Adipocyte (in vitro differentiated cells): ENCODE results near the gene CD69.

Source experiments
- DNase-seq: peaks from one replicate; pipeline ENCODE4 v3.0.0-alpha.2; 2015; ENCODE audit warnings: low read depth
- H3K27me3 ChIP-seq: replicated peaks from 2 replicates; pipeline ENCODE4 v1.7.0; 2013; ENCODE audit warnings: mild to moderate bottlenecking, low read length, moderate library complexity; ENCODE audit not compliant: control insufficient read depth, insufficient read depth
- H3K36me3 ChIP-seq: 2 replicates; pipeline ENCODE4 v1.7.0; 2013; ENCODE audit warnings: low read length, mild to moderate bottlenecking, moderate library complexity; ENCODE audit not compliant: control insufficient read depth, insufficient read depth, severe bottlenecking
- H3K4me1 ChIP-seq: 2 replicates; pipeline ENCODE4 v1.7.0; 2013; ENCODE audit warnings: mild to moderate bottlenecking, low read length, moderate library complexity; ENCODE audit not compliant: control insufficient read depth, insufficient read depth
- H3K4me3 ChIP-seq: 2 replicates; pipeline ENCODE4 v1.7.0; 2013; ENCODE audit warnings: mild to moderate bottlenecking, low read length, moderate library complexity
- H3K9ac ChIP-seq: 2 replicates; pipeline ENCODE4 v1.7.0; 2013; ENCODE audit warnings: mild to moderate bottlenecking, low read length, moderate library complexity
- H3K9me3 ChIP-seq: 2 replicates; pipeline ENCODE4 v1.7.0; 2013; ENCODE audit warnings: mild to moderate bottlenecking, low read length, moderate library complexity; ENCODE audit not compliant: control insufficient read depth

CD69 gene

DNA sequence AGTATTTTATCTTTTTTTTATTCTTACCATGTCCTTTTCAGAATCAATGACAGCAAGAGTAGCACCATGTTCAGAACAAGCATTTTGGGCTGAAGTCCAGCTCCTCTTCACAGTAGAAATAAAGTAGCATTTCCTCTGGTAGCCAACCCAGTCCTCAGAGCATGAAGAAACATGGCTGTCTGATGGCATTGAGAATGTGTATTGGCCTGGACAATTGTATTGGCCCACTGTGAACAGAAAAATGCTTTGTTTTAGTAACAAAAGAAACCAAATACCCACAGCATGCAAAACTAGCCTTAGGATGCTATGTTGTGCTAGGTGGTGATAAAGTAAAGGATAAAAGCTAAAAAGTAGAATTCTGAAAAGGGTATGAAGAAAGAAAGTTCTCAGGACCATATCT, 5.7 kb downstream of the CD69 start:
- no peak overlapping the region for H3K4me3 ChIP-seq
- no peak overlapping the region for H3K9ac ChIP-seq
- H3K27me3 ChIP-seq, result no peaks in the 10 kb centered on the region
- H3K9me3 ChIP-seq, result no peaks in the 10 kb centered on the region
- DNase-seq, result no peak
- peaks cover 5% of the 10 kb centered on the region for H3K4me1 ChIP-seq
- H3K36me3 ChIP-seq, result no peaks in the 10 kb centered on the region

DNA sequence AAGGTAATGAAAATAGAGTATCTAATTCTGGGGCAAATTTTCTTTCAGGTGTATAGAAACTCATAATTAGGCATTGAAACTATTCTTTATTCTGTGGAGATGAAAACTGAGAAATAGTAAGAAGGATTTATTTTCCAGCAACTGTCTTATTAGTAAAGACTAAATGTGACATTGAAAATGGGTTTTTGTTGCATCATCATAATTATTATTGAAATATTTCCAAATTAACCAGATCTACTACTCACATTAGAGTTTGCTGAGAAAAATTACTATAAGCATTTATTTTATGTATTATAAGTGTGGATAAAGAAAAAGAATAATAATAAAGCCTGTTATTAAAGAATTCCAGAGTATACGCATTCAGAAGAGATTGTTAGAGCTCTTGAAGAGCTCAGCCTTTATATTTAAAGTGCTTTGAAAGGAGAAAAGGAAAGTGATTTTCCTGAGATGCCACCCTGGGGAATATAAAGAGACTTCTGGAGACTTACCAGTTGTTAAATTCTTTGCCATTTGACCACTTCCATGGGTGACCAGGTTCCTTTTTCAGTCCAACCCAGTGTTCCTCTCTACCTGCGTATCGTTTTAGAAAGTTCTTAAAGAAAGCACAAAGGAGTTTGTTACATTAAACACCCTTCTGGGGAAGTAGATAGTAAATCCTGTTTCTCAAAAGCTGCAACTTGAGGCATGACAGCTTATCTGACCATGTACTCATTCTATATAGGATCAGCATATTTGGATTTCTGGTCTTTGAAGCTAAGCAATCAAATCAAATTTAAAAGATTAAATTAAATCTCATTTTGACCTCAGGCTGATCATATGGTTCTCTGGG, 6.4 kb downstream of the CD69 start:
- H3K27me3 ChIP-seq, result no peaks in the 10 kb centered on the region

DNA sequence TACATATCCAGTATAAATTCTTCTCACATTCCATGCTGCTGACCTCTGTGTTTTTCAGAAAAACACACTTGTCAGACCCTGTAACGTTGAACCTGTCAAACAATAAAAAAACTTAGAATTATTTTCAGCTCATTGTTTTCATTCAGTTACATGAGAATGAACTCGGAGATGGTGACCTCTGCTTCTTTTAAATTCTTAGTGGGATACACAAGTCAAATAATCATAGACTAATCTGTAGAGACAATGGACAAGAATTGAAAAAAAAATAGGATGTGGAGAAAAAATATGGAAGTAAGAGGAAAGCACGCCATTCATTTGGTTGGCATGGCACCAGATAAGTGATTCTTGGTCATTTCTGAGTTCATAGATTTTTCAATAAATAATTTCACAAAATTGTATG, 7.2 kb downstream of the CD69 start:
- no peaks in the 10 kb centered on the region for H3K27me3 ChIP-seq
- no peak overlapping the region for H3K9ac ChIP-seq
- no peaks in the 10 kb centered on the region for H3K9me3 ChIP-seq
- H3K4me1 ChIP-seq, result peaks cover 5% of the 10 kb centered on the region
- H3K36me3 ChIP-seq, result no peaks in the 10 kb centered on the region
- DNase-seq, result no peak
- H3K4me3 ChIP-seq, result no peak overlapping the region

More for the DNA sequence above, 6.4 kb downstream of the CD69 start:
- no peaks in the 10 kb centered on the region for H3K36me3 ChIP-seq
- no peaks in the 10 kb centered on the region for H3K9me3 ChIP-seq
- no peak overlapping the region for H3K9ac ChIP-seq
- H3K4me3 ChIP-seq, result no peak overlapping the region
- DNase-seq, result no peak
- peaks cover 5% of the 10 kb centered on the region for H3K4me1 ChIP-seq

DNA sequence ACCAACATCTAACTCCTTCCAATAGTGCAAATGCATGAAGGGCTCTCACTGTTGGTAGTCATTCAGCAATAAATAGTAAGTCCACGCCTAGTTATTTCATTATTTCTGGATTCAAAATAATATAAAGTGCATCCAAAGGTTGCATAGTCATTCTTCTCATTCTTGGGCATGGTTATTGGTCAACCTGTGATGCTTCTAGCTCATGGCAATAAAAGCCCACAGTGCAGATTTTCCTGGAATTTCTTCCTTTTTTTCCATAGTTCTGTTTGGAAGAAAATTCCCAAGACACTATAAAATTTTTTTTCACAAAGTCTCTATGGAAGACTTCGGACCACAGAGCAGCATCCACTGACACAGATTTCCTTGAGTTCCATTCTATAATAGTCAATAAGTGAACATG, 7.6 kb downstream of the CD69 start:
- no peaks in the 10 kb centered on the region for H3K9me3 ChIP-seq
- H3K9ac ChIP-seq, result no peak overlapping the region
- H3K27me3 ChIP-seq, result no peaks in the 10 kb centered on the region
- H3K4me1 ChIP-seq, result peaks cover 5% of the 10 kb centered on the region
- DNase-seq, result no peak
- no peak overlapping the region for H3K4me3 ChIP-seq
- no peaks in the 10 kb centered on the region for H3K36me3 ChIP-seq

DNA sequence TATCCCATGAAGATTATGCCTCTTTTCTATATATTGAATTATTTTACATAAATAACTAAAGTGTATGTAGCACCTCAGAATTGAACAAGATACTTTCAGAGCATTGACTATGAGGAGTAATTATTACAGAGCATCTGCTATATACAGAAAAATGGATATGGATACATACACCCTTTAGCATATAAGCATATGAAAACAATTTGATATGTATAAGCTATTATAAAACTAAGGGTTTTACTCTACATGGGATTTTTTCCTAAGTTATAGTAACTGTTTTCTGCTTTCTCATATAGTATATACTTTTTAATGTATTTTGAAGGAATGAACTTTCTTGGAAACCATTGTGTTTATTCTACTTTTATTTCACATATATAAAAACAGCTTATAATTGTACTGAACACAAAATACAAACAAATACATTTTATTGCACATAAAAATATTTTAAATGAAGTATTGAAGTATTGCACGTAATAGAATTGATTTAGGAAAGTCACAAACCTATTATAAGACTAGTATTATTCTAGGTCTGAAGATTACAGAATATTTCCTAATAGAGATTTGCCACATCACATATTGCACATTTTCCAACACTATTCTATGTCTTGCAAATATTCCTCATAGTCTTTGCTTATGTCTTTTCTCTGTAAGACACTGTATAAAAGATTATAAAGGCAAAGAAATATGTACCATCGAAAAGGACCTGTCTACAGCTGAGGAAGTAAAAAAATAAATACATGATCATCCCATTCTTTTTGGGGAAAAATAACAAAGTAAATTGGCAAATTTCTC, 8.4 kb downstream of the CD69 start:
- no peaks in the 10 kb centered on the region for H3K36me3 ChIP-seq
- H3K27me3 ChIP-seq, result no peaks in the 10 kb centered on the region
- peaks cover 5% of the 10 kb centered on the region for H3K4me1 ChIP-seq
- H3K9me3 ChIP-seq, result no peaks in the 10 kb centered on the region
- no peak for DNase-seq
- no peak overlapping the region for H3K9ac ChIP-seq
- H3K4me3 ChIP-seq, result no peak overlapping the region

DNA sequence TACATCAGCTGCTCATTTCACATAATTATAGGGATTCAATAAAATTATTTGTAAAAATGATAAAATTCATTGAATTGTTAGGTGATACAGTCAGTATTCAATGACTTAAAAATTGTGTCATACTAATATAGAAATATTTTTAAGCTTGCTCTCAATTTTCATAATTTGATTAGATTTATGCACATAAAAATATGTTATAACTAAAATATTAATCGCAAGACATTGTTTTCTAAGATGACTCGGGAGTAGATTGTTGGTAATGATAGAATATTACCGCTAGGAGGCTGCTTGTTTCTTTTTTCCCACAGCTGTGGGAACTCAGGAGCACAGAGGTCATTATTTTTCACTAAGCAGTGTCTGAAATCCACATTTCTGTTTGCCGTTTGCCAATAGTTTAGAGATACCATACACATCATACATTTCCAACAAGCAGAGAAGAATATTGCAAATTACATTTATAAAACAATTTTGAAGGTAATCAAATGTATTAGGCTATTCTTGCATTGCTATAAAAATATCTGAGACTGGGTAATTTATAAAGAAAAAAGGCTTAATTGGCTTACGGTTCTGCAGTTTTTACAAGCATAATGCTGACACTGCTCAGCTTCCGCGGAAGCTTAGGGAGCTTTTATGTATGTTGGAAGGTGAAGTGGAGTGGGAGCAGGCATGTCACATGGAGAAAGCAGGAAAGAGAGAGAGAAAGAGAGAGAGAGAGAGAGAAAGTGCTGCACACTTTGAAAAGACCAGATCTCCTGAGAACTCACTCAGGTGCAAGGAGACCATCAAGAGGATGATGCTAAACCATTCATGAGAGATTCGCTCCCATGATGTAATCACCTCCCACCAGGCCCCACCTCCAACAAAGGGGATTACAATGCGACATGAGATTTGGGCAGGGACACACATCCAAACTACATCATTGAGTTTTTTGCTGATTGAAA, 9.2 kb downstream of the CD69 start:
- Histone ChIP-seq H3K9ac (peak overlapping the region; percentile 51), H3K36me3 (no peaks in the 10 kb centered on the region), H3K4me3 (peak overlapping the region; percentile 72), H3K9me3 (no peaks in the 10 kb centered on the region), H3K27me3 (no peaks in the 10 kb centered on the region), H3K4me1 (peaks cover 5% of the 10 kb centered on the region)
- DNase-seq, result peak; percentile 59

DNA sequence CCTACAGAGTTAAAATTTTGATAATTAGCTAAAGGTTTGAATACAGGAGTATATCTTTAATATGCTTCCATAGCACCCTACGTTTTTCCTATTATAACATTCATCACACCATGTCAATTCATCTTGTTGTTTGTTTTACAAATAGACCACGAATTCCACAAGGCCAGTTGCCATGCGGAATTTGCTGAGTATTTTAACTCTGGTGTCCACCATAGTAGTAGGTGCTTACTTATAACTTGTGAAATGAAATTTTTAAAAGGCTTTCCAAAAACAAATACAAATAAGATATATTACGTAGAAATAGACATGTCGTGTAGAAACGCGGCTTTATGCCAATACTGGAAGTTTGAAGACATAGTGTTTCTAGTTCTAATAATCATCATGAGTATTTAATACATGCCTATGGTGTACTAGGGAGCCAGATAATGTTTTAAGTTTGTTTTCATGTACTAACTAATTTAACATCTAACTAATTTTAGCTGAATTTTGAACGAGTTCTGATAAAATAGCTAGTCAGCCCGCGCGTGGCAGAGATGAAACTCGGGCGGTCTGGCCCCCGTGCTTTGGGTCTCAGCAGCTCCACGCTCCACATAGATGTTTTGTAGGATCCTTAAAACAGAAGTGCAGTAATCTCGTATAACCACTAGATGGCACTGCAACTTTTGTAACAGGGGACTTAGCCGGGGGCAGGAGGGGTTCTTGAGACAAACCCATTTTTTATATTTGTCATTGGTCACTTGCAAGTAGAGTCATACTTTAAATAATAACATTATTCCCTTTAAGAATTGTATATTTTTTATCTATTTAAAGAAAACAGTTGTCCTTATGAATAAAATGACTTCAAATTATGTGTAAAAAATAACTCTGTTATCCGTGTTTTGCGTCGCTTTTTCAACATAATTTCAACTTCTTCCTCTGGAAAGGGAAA, 10.2 kb downstream of the CD69 start:
- Histone ChIP-seq H3K4me1 (peaks cover 5% of the 10 kb centered on the region), H3K4me3 (peak overlapping the region; percentile 72), H3K27me3 (no peaks in the 10 kb centered on the region), H3K9ac (peak overlapping the region; percentile 51), H3K36me3 (no peaks in the 10 kb centered on the region), H3K9me3 (no peaks in the 10 kb centered on the region)
- peak; percentile 87 for DNase-seq

DNA sequence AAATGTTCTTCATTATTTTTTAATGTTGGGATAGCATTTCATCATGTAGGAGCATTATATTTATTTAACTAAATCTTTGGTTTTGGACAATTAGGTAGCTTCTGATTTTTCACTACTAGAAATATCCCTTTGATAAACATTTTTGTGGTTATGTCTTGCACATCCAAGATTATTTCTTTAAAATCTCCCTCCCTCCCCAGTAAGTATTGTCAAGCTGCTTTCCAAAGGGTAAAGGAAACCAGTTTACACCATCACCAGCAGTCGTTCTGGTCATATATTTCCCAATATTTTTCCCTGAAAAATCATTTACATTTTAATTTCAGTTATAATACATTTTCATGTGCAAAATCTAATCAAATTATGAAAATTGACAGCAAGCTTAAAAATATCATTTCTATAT, 11.1 kb downstream of the CD69 start:
- Histone ChIP-seq H3K36me3 (no peaks in the 10 kb centered on the region), H3K4me1 (peaks cover 5% of the 10 kb centered on the region)
- DNase-seq, result no peak

DNA sequence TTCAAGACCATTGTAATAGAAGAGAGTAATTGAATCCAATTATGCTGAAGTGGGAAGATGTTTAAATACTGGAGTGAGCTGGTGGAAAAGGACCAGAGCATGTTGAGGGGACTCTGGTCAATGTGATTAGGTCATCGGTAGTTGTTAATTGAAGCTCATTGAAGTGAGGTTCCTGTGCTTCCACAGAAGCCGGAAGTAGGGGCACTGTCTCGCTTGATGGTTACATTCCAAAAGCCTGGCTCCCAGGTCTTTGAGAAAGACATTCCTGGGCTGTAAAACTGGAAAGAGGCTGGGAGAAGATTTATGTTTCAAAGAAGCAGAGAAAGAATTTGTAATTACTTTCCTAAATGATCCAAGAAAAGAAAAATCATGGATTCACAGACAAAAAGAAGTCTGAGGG, 15.5 kb downstream of the CD69 start:
- DNase-seq, result no peak
- Histone ChIP-seq H3K36me3 (no peaks in the 10 kb centered on the region), H3K9me3 (no peaks in the 10 kb centered on the region), H3K4me1 (no peaks in the 10 kb centered on the region), H3K9ac (no peak overlapping the region), H3K27me3 (no peaks in the 10 kb centered on the region), H3K4me3 (no peak overlapping the region)

More for the DNA sequence above, 11.1 kb downstream of the CD69 start:
- no peak overlapping the region for H3K9ac ChIP-seq
- no peaks in the 10 kb centered on the region for H3K27me3 ChIP-seq
- H3K9me3 ChIP-seq, result no peaks in the 10 kb centered on the region
- no peak overlapping the region for H3K4me3 ChIP-seq

DNA sequence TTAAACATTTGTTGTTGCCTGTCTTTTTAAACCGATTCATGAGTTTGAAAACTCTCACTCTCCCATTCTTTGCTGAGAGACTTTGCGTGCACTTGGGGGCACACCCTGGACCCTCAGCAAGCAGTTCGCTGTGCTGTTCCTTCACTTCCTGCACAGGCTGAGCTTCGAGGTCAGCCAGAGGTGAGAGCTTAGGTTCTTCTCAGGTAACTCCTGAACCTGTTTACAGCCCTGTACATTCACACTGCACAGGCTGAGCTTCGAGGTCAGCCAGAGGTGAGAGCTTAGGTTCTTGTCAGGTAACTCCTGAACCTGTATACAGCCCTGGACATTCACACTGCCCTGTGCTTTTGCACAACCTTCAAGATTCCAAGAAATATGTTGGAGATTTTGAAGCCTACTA, 18.0 kb downstream of the CD69 start:
- DNase-seq, result no peak
- H3K9ac ChIP-seq, result no peak overlapping the region
- H3K36me3 ChIP-seq, result no peaks in the 10 kb centered on the region
- H3K4me1 ChIP-seq, result no peaks in the 10 kb centered on the region
- no peak overlapping the region for H3K4me3 ChIP-seq
- no peaks in the 10 kb centered on the region for H3K9me3 ChIP-seq
- H3K27me3 ChIP-seq, result no peaks in the 10 kb centered on the region
